NT2/D1 (cell line): ENCODE data around the gene ADAMTS12.
"Not testable (repeated sequence)": the region's sequence is repeated elsewhere in the genome, so short reads cannot be mapped to it uniquely, and the experiment has no call there.

Source experiments
- DNase-seq: peaks from one replicate; pipeline ENCODE4 v3.0.0-alpha.2; 2011; ENCODE audit warnings: low read depth, low spot score
- H3K27me3 ChIP-seq: 2 replicates; pipeline ENCODE4 v1.6.0; 2011; ENCODE audit warnings: mild to moderate bottlenecking; ENCODE audit not compliant: insufficient read length, insufficient read depth
- H3K36me3 ChIP-seq: 2 replicates; pipeline ENCODE4 v1.6.1; 2011; ENCODE audit warnings: mild to moderate bottlenecking, low read length, mixed read lengths; ENCODE audit not compliant: insufficient read depth, insufficient read length
- H3K4me1 ChIP-seq: 2 replicates; pipeline ENCODE4 v1.5.1; 2011; ENCODE audit not compliant: insufficient read depth, insufficient read length
- H3K4me3 ChIP-seq: 2 replicates; pipeline ENCODE4 v1.5.1; 2011; ENCODE audit warnings: low read depth; ENCODE audit not compliant: insufficient read length
- H3K9ac ChIP-seq: 2 replicates; pipeline ENCODE4 v1.6.0; 2011; ENCODE audit warnings: low read depth; ENCODE audit not compliant: insufficient read length
- H3K9me3 ChIP-seq: 2 replicates; pipeline ENCODE4 v1.5.1; 2011; ENCODE audit warnings: mild to moderate bottlenecking, low read length; ENCODE audit not compliant: insufficient read depth
- SUZ12 ChIP-seq: IDR thresholded peaks from 2 replicates; pipeline ENCODE4 v1.6.1; 2011; ENCODE audit not compliant: insufficient read length, insufficient read depth; ENCODE audit errors: extremely low read depth
- YY1 ChIP-seq: IDR thresholded peaks from 2 replicates; pipeline ENCODE4 v1.6.1; 2011; ENCODE audit not compliant: insufficient read length, insufficient read depth
- ZNF274 ChIP-seq: IDR thresholded peaks from 2 replicates; pipeline ENCODE4 v1.6.1; 2011; ENCODE audit warnings: mild to moderate bottlenecking, low read depth, low read length

ADAMTS12 gene

DNA sequence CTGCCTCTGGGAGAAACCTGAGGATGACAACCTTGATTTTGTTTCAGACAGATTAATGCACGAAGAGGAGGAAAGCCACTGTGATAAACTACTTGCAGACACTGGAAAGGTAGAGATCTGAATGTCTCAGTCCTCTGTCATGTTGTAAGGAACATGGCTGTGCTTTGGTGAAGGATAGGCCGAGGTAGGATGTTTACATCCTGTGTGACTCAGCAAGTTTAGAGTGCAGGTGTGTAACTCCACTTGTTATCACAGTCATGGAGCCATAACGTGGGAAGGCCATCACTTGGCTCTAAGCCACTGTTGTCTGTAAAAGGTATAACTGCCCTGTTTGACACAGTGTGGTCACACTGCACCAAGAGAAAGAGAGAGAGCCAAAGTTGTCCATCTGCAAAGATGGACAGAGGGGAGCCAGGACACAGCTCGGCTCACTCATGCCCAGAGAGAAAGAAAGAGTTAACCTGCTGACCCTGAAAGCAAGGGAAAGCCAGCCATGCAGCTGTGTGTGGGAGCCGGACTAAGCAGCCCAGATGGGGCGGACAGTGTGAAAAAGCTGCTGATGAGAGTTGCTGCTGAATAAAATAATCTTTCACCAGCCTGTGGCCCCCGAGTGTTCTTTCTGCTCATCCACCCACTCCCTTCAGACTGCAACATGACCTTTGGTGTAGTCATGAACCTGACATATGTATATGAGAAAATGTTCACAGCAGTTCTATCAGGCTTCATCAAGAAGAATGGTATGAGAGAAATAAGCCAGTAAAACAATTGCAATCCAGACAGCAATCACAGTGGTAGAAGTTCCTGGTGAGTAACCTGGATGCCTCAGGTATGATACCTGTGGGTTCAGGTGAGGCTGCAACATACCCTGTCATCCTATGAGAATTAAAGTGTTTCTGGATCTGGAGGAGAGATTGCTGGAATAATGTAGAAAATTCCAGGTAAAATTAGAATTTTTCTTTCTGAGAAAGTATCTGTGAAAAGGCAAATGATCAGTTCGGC lies 335.2 kb downstream of the ADAMTS12 start:
- no peaks in the 10 kb centered on the region for H3K4me1 ChIP-seq
- DNase-seq: no peak
- H3K36me3 ChIP-seq: no peaks in the 10 kb centered on the region
- TF ChIP-seq SUZ12 (no peak), YY1 (no peak), ZNF274 (no peak)
- H3K4me3 ChIP-seq: no peak overlapping the region
- no peaks in the 10 kb centered on the region for H3K9me3 ChIP-seq
- H3K9ac ChIP-seq: no peak overlapping the region
- no peaks in the 10 kb centered on the region for H3K27me3 ChIP-seq

GRCh38 chr5:33549982-33550567 lies 341.7 kb downstream of the ADAMTS12 start:
- no peaks in the 10 kb centered on the region for H3K27me3 ChIP-seq
- DNase-seq: no peak
- H3K9ac ChIP-seq: no peak overlapping the region
- H3K9me3 ChIP-seq: no peaks in the 10 kb centered on the region
- H3K4me1 ChIP-seq: no peaks in the 10 kb centered on the region
- H3K4me3 ChIP-seq: no peak overlapping the region
- no peak for TF ChIP-seq ZNF274
- no peak for TF ChIP-seq YY1
- no peak for TF ChIP-seq SUZ12
- H3K36me3 ChIP-seq: no peaks in the 10 kb centered on the region

- not testable (repeated sequence) for H3K4me1 ChIP-seq, H3K9me3 ChIP-seq, DNase-seq, H3K4me3 ChIP-seq, H3K27me3 ChIP-seq, H3K36me3 ChIP-seq, H3K9ac ChIP-seq
Measured at GRCh38 chr5:33539790-33540189, 352.0 kb downstream of the ADAMTS12 start.

- no peaks in the 10 kb centered on the region for H3K36me3 ChIP-seq
- no peaks in the 10 kb centered on the region for H3K27me3 ChIP-seq
- DNase-seq: no peak
- no peaks in the 10 kb centered on the region for H3K9me3 ChIP-seq
- TF ChIP-seq YY1 (no peak), ZNF274 (no peak), SUZ12 (no peak)
- H3K9ac ChIP-seq: no peak overlapping the region
- H3K4me3 ChIP-seq: no peak overlapping the region
- no peaks in the 10 kb centered on the region for H3K4me1 ChIP-seq
Measured at GRCh38 chr5:33539212-33539611, 352.6 kb downstream of the ADAMTS12 start.

GRCh38 chr5:33538201-33538600 lies 353.6 kb downstream of the ADAMTS12 start:
- Histone ChIP-seq H3K27me3 (no peaks in the 10 kb centered on the region), H3K9ac (no peak overlapping the region), H3K9me3 (no peaks in the 10 kb centered on the region), H3K4me3 (no peak overlapping the region), H3K36me3 (no peaks in the 10 kb centered on the region), H3K4me1 (no peaks in the 10 kb centered on the region)
- DNase-seq: no peak
- TF ChIP-seq YY1: no peak

DNA sequence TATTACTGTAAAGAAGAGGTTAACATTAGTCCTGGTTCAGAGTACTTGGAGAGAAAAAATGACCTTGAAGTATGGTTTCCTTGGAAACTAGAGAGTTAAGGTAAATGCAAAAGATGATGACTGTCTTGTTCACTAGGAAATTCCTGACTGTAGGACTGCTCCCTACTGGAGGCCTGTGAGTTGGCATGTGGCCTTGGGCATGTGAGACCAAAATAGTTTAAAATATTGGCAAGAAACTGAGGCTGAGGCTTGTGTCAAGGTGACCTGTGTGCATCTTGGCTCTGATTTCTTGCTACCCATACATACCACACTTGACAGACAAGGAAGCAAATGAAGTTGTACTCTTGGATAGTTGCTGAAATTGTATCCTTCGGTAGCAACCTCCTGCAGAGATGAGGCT lies 354.6 kb downstream of the ADAMTS12 start:
- DNase-seq: no peak
- TF ChIP-seq ZNF274: no peak
- no peak for TF ChIP-seq YY1
- H3K36me3 ChIP-seq: no peaks in the 10 kb centered on the region
- no peak overlapping the region for H3K4me3 ChIP-seq
- H3K9ac ChIP-seq: no peak overlapping the region
- no peaks in the 10 kb centered on the region for H3K9me3 ChIP-seq
- H3K4me1 ChIP-seq: no peaks in the 10 kb centered on the region
- H3K27me3 ChIP-seq: no peaks in the 10 kb centered on the region

DNA sequence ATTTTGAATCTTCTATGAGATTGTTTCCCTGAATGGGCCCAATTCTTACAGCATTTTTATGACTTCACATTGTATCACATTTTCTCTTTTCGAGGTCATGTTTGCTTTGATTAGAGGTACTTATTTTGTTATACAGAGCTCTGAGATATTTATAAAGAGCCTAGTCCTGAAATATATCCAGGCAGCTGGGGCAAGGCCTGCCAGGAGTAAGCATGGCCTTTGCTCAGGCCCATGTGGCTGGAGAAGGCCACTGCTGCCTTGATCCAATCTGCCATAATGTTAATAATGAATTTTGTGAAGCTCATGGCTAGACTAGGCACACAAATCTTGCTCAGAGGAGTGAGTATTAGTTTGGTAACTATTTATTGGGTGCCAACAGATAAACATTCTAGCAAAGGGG lies 355.0 kb downstream of the ADAMTS12 start:
- Histone ChIP-seq H3K9ac (no peak overlapping the region), H3K36me3 (no peaks in the 10 kb centered on the region), H3K27me3 (no peaks in the 10 kb centered on the region), H3K4me3 (no peak overlapping the region), H3K9me3 (no peaks in the 10 kb centered on the region), H3K4me1 (no peaks in the 10 kb centered on the region)
- TF ChIP-seq ZNF274 (no peak), YY1 (no peak), SUZ12 (no peak)
- DNase-seq: no peak
